GM18505 (cell line): ENCODE measurements around the gene CDK5R1.
A peak's percentile ranks its signal among the peaks of the same experiment; 100 is the strongest.
"Not testable (repeated sequence)": the region's sequence is repeated elsewhere in the genome, so short reads cannot be mapped to it uniquely, and the experiment has no call there.

Source experiments
- ATAC-seq: cut with Tn5 transposase; IDR thresholded peaks from one replicate; pipeline ENCODE4 v1.9.1; 2021; ENCODE audit not compliant: unreplicated experiment
- POLR2A ChIP-seq: IDR thresholded peaks from 4 replicates; pipeline ENCODE4 v1.6.1; 2011; ENCODE audit warnings: borderline replicate concordance; ENCODE audit not compliant: insufficient read depth, insufficient read length; ENCODE audit errors: extremely low read depth

CDK5R1 gene

GRCh38 chr17:32486701-32487472, at the start of gene CDK5R1:
Gene CDK5R1, plus strand, starts transcription at chr17:32486993. Its CDS starts 628 bp downstream, at chr17:32487621.
- peak; percentile 54 for ATAC-seq
- peak; percentile 42 for TF ChIP-seq POLR2A

DNA sequence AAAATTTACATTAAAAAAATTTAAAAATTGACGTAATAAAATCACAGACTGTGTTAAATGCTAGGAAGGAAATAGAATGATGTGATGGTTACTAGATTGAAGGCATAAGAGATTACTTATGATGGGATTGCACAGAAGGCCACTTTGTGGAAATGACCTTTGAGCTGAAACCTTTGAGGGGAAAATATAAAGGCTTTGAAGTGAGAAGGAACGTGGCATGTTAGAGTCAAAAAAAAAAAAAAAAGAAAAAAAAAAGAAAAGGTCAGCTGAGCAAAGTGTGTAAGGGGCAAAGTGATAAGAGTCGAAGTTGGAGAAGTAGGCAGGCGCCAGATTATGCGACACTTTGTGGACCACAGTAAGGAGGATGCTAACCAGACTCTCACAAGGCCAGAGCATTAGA, 46.1 kb upstream of the CDK5R1 start:
- ATAC-seq, result no peak
- TF ChIP-seq POLR2A, result no peak

DNA sequence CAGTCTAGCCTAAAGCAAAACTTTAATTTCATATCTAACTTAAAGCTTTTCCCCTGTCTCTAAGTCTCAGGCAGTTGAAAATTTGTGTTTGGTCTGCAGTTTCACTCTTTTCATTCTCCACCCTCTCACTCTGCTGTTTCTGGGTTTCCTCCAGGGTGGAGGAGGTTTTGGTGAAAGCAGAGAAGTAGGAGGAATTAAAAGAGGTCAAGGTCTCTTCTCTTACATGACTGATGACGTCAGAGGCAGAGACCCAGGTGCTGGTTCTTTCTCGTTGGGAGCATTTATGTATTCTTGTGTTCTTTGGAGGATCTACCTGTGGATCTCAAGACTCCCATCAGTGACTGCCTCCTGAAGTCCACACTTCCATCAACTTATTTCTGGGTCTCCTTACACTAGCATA, 44.9 kb upstream of the CDK5R1 start:
- no peak for TF ChIP-seq POLR2A
- no peak for ATAC-seq

- no peak for TF ChIP-seq POLR2A
- ATAC-seq, result peak; percentile 7
Observed at GRCh38 chr17:32443827-32444300, 42.9 kb upstream of the CDK5R1 start.

DNA sequence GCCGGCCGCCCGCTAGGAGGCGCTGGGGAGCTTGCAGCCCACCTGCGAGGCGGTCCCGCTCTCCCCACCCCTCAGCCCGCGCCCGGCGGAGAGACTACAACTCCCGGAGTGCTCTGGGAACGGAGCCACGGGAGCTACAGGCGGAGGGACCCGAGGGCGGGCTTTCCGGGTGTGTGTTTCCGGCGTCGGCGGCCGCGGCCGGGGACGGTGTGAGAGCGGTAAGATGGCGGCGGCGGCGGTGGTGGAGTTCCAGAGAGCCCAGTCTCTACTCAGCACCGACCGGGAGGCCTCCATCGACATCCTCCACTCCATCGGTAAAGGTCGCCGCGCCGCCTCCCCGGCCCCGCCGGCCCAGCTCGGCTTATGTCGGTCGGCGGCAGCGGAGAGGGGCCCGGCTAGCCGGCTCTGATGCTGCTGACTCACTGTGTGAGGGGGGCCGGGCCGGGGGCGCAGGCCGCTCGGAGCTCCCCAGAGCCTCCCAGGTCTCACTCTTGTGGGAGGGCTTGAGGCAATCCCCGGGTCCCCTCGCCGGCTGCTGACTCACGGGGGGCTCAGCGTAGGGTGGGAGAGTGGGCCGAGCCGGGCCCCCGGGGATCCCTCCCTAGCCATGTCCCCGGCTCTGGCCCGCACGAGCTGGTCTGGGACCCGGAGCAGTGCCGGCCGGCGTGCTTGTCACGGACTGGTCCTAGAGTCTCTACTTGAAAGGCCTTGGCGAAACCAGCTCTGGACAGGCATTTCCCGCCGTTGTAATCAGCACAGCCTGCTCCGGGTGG, 42.3 kb upstream of the CDK5R1 start, which contains the start of gene PSMD11:
Gene PSMD11, plus strand, starts transcription at position 210 of the 773 bp plus-strand sequence. Its CDS starts 14 bp downstream, at position 224.
- ATAC-seq, result peak; percentile 93
- TF ChIP-seq POLR2A, result peak; percentile 74

- no peak for TF ChIP-seq POLR2A
- ATAC-seq, result no peak
Observed at GRCh38 chr17:32445074-32445415, 41.7 kb upstream of the CDK5R1 start.

DNA sequence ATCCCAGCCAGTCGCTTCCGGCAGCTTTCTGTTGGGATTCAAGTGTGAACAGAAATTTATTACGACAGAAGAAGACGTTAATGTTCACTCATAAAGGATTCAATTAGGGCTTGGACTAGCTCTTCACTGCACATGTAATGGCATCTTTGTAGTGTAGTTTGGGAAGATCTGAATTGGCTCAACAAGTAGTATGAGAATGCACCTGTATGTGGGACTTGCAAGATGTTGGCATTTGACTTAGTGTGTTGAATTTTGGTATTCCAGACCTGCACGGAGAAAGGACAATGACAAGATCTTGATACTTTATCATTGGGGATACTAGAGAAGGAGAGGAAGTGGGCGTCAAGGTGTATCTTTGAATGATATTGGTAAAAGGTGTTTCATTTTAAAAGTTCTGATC, 41.3 kb upstream of the CDK5R1 start:
- no peak for ATAC-seq

DNA sequence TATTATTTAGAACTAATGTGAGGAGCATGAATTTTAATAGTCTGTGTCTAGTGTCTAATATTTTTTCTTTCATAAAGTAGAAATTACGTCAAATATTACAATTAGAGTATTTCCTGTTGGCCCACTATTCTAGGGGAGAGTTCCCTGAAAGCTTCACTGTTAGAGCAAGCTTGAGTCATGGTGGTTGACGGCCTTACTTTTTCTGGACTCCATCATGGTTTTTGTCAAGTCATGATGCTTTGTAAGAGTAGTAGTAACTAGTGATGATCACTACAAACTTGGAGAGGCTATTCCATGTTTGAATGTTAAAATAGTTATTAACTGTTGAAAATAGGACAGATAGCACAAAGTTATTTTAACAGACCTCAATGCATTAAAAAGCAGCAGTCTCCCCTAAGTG, 40.8 kb upstream of the CDK5R1 start:
- no peak for TF ChIP-seq POLR2A
- no peak for ATAC-seq

More for the DNA sequence above, 41.3 kb upstream of the CDK5R1 start:
- TF ChIP-seq POLR2A, result no peak

GRCh38 chr17:32446949-32447348, 39.8 kb upstream of the CDK5R1 start:
- no peak for TF ChIP-seq POLR2A
- ATAC-seq, result no peak

GRCh38 chr17:32449963-32450362, 36.8 kb upstream of the CDK5R1 start:
- ATAC-seq, result no peak
- TF ChIP-seq POLR2A, result no peak

DNA sequence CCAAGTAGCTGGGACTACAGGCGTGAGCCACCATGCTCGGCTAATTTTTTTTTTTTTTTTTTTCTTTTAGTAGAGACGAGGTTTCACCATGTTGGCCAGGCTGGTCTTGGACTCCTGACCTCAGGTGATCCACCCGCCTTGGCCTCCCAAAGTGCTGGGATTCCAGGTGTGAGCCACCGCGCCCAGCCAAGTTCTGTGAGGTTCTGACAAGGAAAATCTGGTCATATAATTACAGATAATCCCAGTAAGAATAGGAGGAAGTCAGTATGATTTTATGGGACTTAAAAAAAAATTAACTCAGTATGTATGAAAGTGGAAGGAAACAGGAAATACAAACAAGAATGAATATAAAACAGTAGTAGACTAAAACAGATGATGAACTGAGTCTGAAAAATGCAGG, 36.4 kb upstream of the CDK5R1 start:
- ATAC-seq, result not testable (repeated sequence)

DNA sequence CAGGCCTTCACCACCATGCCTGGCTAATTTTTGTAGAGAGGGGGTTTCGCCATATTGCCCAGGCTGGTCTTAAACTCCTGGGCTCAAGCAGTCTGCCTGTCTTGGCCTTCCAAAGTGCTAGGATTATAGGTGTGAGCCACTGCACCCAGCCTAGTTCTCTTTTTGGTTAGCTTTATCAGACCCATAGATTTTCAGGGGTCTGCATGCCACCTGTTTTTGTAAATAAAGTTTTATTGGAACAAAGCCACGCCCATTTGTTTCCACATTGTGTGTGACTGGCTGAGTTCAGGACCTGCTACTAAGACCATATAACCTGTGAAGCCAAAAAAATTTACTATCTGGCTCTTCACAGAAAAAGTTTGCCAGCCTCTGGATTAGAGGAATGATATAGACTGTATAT, 34.9 kb upstream of the CDK5R1 start:
- no peak for ATAC-seq
- TF ChIP-seq POLR2A, result no peak

GRCh38 chr17:32452281-32452680, 34.5 kb upstream of the CDK5R1 start:
- ATAC-seq, result no peak
- TF ChIP-seq POLR2A, result no peak

- no peak for TF ChIP-seq POLR2A
- ATAC-seq, result no peak
Observed at GRCh38 chr17:32453370-32453769, 33.4 kb upstream of the CDK5R1 start.
